ENCODE measurements around the gene RBM38. TPM values are rescaled to one million over a fixed set of nuclear protein-coding genes. Genes with fewer than 3 reads are reported as not detected.

The RBM38 gene
- polyA plus RNA-seq, 1 donor: 22.8 TPM

- peak; percentile 75 for DNase-seq
Observed at GRCh38 chr20:57388953-57389694, 2.1 kb upstream of the RBM38 start.

- DNase-seq: no peak
Observed at GRCh38 chr20:57389695-57390603, 1.2 kb upstream of the RBM38 start.

- DNase-seq: no peak
Observed at GRCh38 chr20:57391439-57392301, 474 bp downstream of the RBM38 start.

GRCh38 chr20:57392512-57393271 is 1.5 kb downstream of the RBM38 start:
- DNase-seq: no peak

GRCh38 chr20:57393321-57394120 is 2.3 kb downstream of the RBM38 start:
- DNase-seq: no peak

GRCh38 chr20:57394121-57395082 is 3.2 kb downstream of the RBM38 start:
- no peak for DNase-seq

- no peak for DNase-seq
Observed at GRCh38 chr20:57395111-57395966, 4.1 kb downstream of the RBM38 start.

GRCh38 chr20:57396212-57396983 is 5.2 kb downstream of the RBM38 start:
- DNase-seq: no peak

GRCh38 chr20:57396984-57397692 is 5.9 kb downstream of the RBM38 start:
- no peak for DNase-seq

- DNase-seq: no peak
Observed at GRCh38 chr20:57397693-57398108, 6.5 kb downstream of the RBM38 start.

GRCh38 chr20:57398231-57398821 is 7.1 kb downstream of the RBM38 start:
- no peak for DNase-seq

GRCh38 chr20:57398901-57399535 is 7.8 kb downstream of the RBM38 start:
- no peak for DNase-seq

GRCh38 chr20:57399587-57400155 is 8.5 kb downstream of the RBM38 start:
- DNase-seq: no peak

GRCh38 chr20:57400231-57400701 is 9.1 kb downstream of the RBM38 start:
- no peak for DNase-seq

- no peak for DNase-seq
Observed at GRCh38 chr20:57400821-57401564, 9.8 kb downstream of the RBM38 start.

Data from left kidney (tissue), 2 donors.